Transverse colon (tissue), 3 donors: ENCODE measurements around the gene REM2.
A peak's percentile ranks its signal among the peaks of the same experiment; 100 is the strongest.

Experiments
- EP300 ChIP-seq: sonication (generic); formaldehyde crosslinking; IDR thresholded peaks from one replicate; pipeline ENCODE4 v1.6.1; 2017; ENCODE audit warnings: antibody characterized with exemption, low read depth
- TF ChIP-seq, protein P1 (sequence below), 5 experiments: fragments of 200-600 bp in 3 of 5; fragments of 450-650 bp in 2 of 5; sonication (generic) in 3 of 5; IDR thresholded peaks; 1 replicate in 2 of 5; 2 replicates in 3 of 5; pipeline ENCODE4 v1.5.1; 2016 to 2017; ENCODE audit warnings: antibody characterized with exemption in 5 of 5, inconsistent platforms in 3 of 5, mild to moderate bottlenecking in 2 of 5, moderate library complexity in 1 of 5

DNA sequence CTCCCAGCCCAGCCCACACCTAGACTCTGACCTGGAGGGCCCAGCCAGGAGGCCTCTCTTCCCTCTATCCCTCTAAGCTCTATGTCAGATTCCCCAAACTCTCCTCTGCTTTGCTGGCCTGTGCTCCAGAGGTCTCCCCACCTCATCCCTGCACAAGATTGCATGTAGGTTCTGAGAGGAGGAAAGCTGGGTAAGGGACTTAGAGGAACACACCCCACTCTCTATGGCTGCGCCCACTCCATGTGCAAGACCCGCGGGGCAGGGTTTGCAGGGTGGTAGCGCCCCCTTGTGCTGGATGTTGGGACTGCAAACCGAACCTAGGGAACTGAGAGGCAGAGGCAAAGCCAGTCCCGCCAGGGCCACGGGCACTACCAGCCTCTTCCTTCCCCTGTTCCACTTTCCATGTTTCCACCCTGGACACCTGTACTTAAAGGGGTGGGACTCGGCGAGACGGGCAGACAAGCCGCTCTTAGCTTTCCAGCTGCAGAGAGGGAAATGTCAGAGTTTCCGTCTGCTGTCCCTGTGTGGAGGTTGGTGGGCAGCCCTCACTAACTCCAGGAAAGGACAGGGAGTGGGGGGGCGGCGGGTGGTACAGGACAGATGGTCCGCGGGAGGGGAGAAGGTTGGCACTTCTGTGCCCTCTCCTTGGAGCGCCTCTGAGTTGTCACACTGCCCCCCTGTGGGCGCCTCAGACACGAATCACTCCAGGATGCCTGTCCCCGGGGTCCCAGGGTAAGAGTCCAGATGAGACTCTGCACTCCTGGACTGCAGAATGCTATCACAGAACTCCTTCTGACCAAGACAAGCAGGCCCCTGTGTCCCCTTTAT lies 29.9 kb upstream of the REM2 start:
- TF ChIP-seq, protein P1, sequence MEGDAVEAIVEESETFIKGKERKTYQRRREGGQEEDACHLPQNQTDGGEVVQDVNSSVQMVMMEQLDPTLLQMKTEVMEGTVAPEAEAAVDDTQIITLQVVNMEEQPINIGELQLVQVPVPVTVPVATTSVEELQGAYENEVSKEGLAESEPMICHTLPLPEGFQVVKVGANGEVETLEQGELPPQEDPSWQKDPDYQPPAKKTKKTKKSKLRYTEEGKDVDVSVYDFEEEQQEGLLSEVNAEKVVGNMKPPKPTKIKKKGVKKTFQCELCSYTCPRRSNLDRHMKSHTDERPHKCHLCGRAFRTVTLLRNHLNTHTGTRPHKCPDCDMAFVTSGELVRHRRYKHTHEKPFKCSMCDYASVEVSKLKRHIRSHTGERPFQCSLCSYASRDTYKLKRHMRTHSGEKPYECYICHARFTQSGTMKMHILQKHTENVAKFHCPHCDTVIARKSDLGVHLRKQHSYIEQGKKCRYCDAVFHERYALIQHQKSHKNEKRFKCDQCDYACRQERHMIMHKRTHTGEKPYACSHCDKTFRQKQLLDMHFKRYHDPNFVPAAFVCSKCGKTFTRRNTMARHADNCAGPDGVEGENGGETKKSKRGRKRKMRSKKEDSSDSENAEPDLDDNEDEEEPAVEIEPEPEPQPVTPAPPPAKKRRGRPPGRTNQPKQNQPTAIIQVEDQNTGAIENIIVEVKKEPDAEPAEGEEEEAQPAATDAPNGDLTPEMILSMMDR (IDR thresholded peaks at IDR 0.05): peak; percentile 86 to 100 (median 95)
- TF ChIP-seq EP300: no peak
